Left lung (tissue), 10 donors: ENCODE results near the gene KCNH2. TPM values are rescaled to one million over a fixed set of nuclear protein-coding genes. Genes with fewer than 3 reads are reported as not detected.
A peak's percentile ranks its signal among the peaks of the same experiment; 100 is the strongest.

Experiments
- ATAC-seq: fragments of 200-7000 bp; cut with Tn5 transposase; one replicate; pipeline ENCODE4 v1.9.1; 2020; ENCODE audit warnings: moderate library complexity
- DNase-seq, 4 donors: peaks; one replicate each; pipeline ENCODE4 v3.0.0-alpha.2; 2013 to 2020
- H3K27ac ChIP-seq, 2 donors: fragments of 200-600 bp; sonication (generic) in 1 of 2; one replicate each; pipeline versions ENCODE4 v1.5.0 to v1.8.0; 2020 to 2021
- H3K27me3 ChIP-seq, 2 donors: fragments of 200-600 bp; sonication (generic) in 1 of 2; one replicate each; pipeline versions ENCODE4 v1.5.0 to v1.8.0; 2020 to 2021
- H3K36me3 ChIP-seq, 2 donors: fragments of 200-600 bp; sonication (generic) in 1 of 2; one replicate each; pipeline versions ENCODE4 v1.5.0 to v1.8.0; 2020 to 2021
- H3K4me1 ChIP-seq, 2 donors: fragments of 200-600 bp; one replicate each; pipeline ENCODE4 v1.8.0; 2021
- H3K4me3 ChIP-seq, 2 donors: fragments of 200-600 bp; sonication (generic) in 1 of 2; one replicate each; pipeline versions ENCODE4 v1.5.0 to v1.8.0; 2020 to 2021; ENCODE audit warnings: mild to moderate bottlenecking in 1 of 2
- H3K9me3 ChIP-seq, 2 donors: fragments of 200-600 bp; sonication (generic) in 1 of 2; one replicate each; pipeline versions ENCODE4 v1.5.0 to v1.8.0; 2020 to 2021
- intact Hi-C, 2 donors: fragments of 100-400 bp; cut with DNase I; formaldehyde crosslinking; loops; one replicate each; pipeline versions ENCODE4 v1.11.2 to v1.14.2; 2022
- polyA plus RNA-seq, 6 donors: library from polyadenylated mRNA; unstranded; fragments of 120-200 nt; gene quantifications; one replicate each; pipeline ENCODE4 v1.2.1, GENCODE V29; 2013; ENCODE audit not compliant: insufficient read length in 6 of 6
- total RNA-seq, 2 donors: library from RNA; stranded (reverse); fragmentation: NEBNext Ultra II Directional; extraction: Animal tissue kit (Norgen Biotek cat#: 25700); gene quantifications; one replicate each; pipeline ENCODE4 v1.2.1, GENCODE V29; 2021
- TF ChIP-seq, protein P1 (sequence below), 2 donors: fragments of 200-600 bp; sonication (generic) in 1 of 2; IDR thresholded peaks; one replicate each; pipeline versions ENCODE4 v1.5.0 to v1.8.0; 2021; ENCODE audit warnings: antibody characterized with exemption in 2 of 2
- donor health status: DM: no; HTN: yes; CAD: no.
- donor health status: DM: no; HTN: no; CAD: no.

The KCNH2 gene
- total and polyA plus RNA-seq, 8 donors: 0.82 to 5.3 (median 4.2) TPM

DNA sequence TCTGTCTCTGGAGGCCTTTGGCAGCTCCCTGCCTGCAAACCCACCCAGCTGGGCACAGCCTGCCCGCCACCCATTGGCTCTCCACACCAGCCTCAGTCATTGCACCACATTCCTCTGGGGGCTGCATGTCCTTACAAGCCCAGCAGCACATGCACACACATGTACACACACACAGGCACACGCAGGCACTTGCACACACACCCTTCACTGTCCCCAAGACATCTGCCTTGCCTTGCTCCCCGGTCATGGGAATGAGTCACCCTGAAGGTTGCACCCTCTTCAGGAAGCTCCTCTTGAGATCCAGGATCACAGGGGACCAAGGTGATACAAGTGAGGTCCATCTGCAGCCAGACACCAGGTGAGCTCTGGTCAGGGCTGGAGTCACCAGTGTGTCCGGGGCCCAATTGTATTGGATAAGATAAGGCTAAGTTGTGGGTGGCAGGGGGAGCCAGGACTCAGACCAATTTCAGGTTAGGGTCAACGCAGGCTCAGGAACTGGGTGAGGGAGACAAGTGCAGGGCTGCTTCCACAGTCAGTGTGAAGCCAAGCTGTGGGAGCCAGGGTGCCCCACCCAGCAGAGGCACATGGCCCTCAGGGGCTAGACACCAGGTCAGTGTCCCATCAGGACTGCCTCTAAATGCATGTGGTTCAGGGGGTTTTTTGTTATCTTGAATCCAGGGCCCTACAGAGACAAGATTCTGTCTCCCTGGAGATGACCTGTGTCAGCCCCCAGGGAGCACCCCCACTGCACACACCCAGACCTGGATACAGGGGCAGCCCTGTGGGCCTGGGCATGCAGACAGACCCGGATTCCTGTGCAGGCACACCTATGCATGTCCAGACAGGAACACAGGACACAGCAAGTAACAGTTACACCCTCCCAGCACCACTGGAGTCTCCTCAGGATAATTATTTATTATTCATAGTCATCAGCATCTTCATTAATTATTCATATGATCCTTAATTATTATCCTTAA is 33.8 kb downstream of the KCNH2 start:
- Histone ChIP-seq H3K27ac (no peak overlapping the region), H3K4me3 (no peak overlapping the region), H3K27me3 (peaks cover 12 to 59% of the 10 kb centered on the region in 2 donors), H3K4me1 (no peaks in the 10 kb centered on the region), H3K9me3 (no peaks in the 10 kb centered on the region), H3K36me3 (no peaks in the 10 kb centered on the region)
- intact Hi-C loops: no loop called here
- TF ChIP-seq, protein P1, sequence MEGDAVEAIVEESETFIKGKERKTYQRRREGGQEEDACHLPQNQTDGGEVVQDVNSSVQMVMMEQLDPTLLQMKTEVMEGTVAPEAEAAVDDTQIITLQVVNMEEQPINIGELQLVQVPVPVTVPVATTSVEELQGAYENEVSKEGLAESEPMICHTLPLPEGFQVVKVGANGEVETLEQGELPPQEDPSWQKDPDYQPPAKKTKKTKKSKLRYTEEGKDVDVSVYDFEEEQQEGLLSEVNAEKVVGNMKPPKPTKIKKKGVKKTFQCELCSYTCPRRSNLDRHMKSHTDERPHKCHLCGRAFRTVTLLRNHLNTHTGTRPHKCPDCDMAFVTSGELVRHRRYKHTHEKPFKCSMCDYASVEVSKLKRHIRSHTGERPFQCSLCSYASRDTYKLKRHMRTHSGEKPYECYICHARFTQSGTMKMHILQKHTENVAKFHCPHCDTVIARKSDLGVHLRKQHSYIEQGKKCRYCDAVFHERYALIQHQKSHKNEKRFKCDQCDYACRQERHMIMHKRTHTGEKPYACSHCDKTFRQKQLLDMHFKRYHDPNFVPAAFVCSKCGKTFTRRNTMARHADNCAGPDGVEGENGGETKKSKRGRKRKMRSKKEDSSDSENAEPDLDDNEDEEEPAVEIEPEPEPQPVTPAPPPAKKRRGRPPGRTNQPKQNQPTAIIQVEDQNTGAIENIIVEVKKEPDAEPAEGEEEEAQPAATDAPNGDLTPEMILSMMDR (IDR thresholded peaks at IDR 0.05): no peak
- ATAC-seq (no peak), DNase-seq (peak in 2 of 4 donors; percentile 15 to 49)

GRCh38 chr7:150943453-150943814 is 34.7 kb downstream of the KCNH2 start:
- Histone ChIP-seq H3K4me3 (no peak overlapping the region), H3K36me3 (no peaks in the 10 kb centered on the region), H3K27ac (no peak overlapping the region), H3K4me1 (peaks cover 0 to under 1% of the 10 kb centered on the region in 2 donors), H3K9me3 (no peaks in the 10 kb centered on the region), H3K27me3 (peaks cover 12 to 61% of the 10 kb centered on the region in 2 donors)
- no peak for ATAC-seq
- intact Hi-C loops: no loop called here
- TF ChIP-seq, protein P1 (IDR thresholded peaks at IDR 0.05): no peak
- peak in 1 of 4 donors; percentile 43 for DNase-seq

GRCh38 chr7:150942591-150943452 is 35.3 kb downstream of the KCNH2 start:
- Histone ChIP-seq H3K27me3 (peaks cover 8 to 61% of the 10 kb centered on the region in 2 donors), H3K36me3 (no peaks in the 10 kb centered on the region), H3K4me3 (no peak overlapping the region), H3K9me3 (no peaks in the 10 kb centered on the region), H3K27ac (no peak overlapping the region), H3K4me1 (peaks cover 0 to 4% of the 10 kb centered on the region in 2 donors)
- TF ChIP-seq, protein P1 (IDR thresholded peaks at IDR 0.05): no peak
- DNase-seq (peak in 1 of 4 donors; percentile 49), ATAC-seq (no peak)
- intact Hi-C loops: no loop called here

DNA sequence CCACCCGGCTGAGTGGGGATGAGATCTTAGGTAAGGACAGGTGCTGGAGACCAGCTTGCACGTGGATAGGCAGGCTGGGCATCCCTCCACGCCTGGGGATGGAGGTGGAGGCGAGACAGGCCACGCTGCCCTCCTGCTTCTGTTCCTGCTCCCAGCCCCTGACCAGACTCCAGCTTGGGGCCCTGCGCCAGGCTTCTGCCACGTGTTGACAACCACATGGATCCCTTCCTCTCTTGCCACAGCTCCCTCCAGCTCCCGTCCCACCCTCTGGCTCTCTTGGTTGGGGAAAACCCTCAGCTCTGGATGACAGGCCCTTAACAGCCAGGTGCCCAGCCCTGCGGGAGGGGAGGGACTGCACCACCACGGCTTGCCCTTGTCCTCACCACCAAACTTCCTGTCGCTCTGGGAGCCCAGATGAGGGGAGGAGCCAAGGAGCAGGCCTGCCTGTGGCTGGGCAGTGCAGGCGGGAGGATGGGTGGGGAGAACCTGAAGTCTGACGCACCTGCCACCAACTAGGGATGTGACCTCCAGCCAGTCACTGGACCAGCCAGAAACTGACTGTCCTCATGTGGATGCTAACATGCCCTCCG is 36.0 kb downstream of the KCNH2 start:
- Histone ChIP-seq H3K4me3 (no peak overlapping the region), H3K27me3 (peaks cover under 1 to 61% of the 10 kb centered on the region in 2 donors), H3K36me3 (no peaks in the 10 kb centered on the region), H3K4me1 (peaks cover 0 to 4% of the 10 kb centered on the region in 2 donors), H3K27ac (no peak overlapping the region), H3K9me3 (no peaks in the 10 kb centered on the region)
- intact Hi-C loops: no loop called here
- TF ChIP-seq, protein P1 (IDR thresholded peaks at IDR 0.05): no peak
- ATAC-seq: peak; percentile 71
- DNase-seq: peak in 2 of 4 donors; percentile 42 to 75
